Fibroblast of the aortic adventitia (primary cell): ENCODE data around the gene PTPRB. TPM values are rescaled to one million over a fixed set of nuclear protein-coding genes. Genes with fewer than 3 reads are reported as not detected.
A peak's percentile ranks its signal among the peaks of the same experiment; 100 is the strongest.

Experiments used
- DNase-seq: peaks from one replicate; pipeline ENCODE4 v3.0.0-alpha.2; 2010; ENCODE audit warnings: low read depth
- H3K4me3 ChIP-seq: 2 replicates; pipeline ENCODE4 v1.5.1; 2011; ENCODE audit warnings: low read depth, mild to moderate bottlenecking, control low read depth, low read length, moderate library complexity
- CTCF ChIP-seq: IDR thresholded peaks from 2 replicates; pipeline ENCODE4 v1.5.1; 2011; ENCODE audit warnings: mild to moderate bottlenecking, low read length, control low read depth, inconsistent platforms; ENCODE audit not compliant: insufficient read depth
- total RNA-seq: library from RNA; depleted of rRNA; stranded (reverse); fragments of >200 nt; gene quantifications from 2 replicates; pipeline ENCODE4 v1.2.3, GENCODE V29; 2012; ENCODE audit warnings: low replicate concordance

PTPRB gene
- total RNA-seq, 1 donor, result 3.6 TPM

GRCh38 chr12:70646850-70647249 lies 9.6 kb upstream of the PTPRB start:
- no peak overlapping the region for H3K4me3 ChIP-seq
- TF ChIP-seq CTCF, result no peak
- DNase-seq, result peak; percentile 48

- no peak overlapping the region for H3K4me3 ChIP-seq
- TF ChIP-seq CTCF, result no peak
- DNase-seq, result peak; percentile 94
Observed at GRCh38 chr12:70645494-70646317, 8.5 kb upstream of the PTPRB start.

GRCh38 chr12:70644861-70645260 lies 7.6 kb upstream of the PTPRB start:
- DNase-seq, result no peak
- H3K4me3 ChIP-seq, result no peak overlapping the region
- TF ChIP-seq CTCF, result no peak

- no peak for TF ChIP-seq CTCF
- H3K4me3 ChIP-seq, result no peak overlapping the region
- no peak for DNase-seq
Observed at GRCh38 chr12:70643939-70644338, 6.7 kb upstream of the PTPRB start.

GRCh38 chr12:70641691-70642090 lies 4.5 kb upstream of the PTPRB start:
- DNase-seq, result no peak
- H3K4me3 ChIP-seq, result no peak overlapping the region
- TF ChIP-seq CTCF, result no peak

GRCh38 chr12:70640901-70641300 lies 3.7 kb upstream of the PTPRB start:
- no peak for TF ChIP-seq CTCF
- no peak for DNase-seq
- no peak overlapping the region for H3K4me3 ChIP-seq

- no peak for TF ChIP-seq CTCF
- DNase-seq, result no peak
- no peak overlapping the region for H3K4me3 ChIP-seq
Observed at GRCh38 chr12:70639535-70639934, 2.3 kb upstream of the PTPRB start.
